Sigmoid colon (tissue), 3 donors: ENCODE results near the gene KRTAP19-1.

Experiments used
- CTCF ChIP-seq, 4 experiments: fragments of 450-650 bp in 3 of 4; fragments of 200-600 bp in 1 of 4; IDR thresholded peaks; one replicate each; pipeline ENCODE4 v1.5.1; 2016 to 2019; ENCODE audit warnings: antibody characterized with exemption in 4 of 4, mild to moderate bottlenecking in 3 of 4, moderate library complexity in 2 of 4
- POLR2A ChIP-seq, 2 donors: fragments of 450-650 bp; IDR thresholded peaks; one replicate each; pipeline ENCODE4 v1.6.1; 2016; ENCODE audit warnings: antibody characterized with exemption in 2 of 2, mild to moderate bottlenecking in 2 of 2, moderate library complexity in 2 of 2

GRCh38 chr21:30468900-30469714, 11.1 kb downstream of the KRTAP19-1 start:
- TF ChIP-seq CTCF (IDR thresholded peaks at IDR 0.05) (no peak), POLR2A (IDR thresholded peaks at IDR 0.05) (no peak)
